Loucy (cell line): ENCODE measurements around the gene KATNB1.

Experiments
- EZH2phosphoT487 ChIP-seq: fragments of 200-600 bp; IDR thresholded peaks from 2 replicates; pipeline ENCODE4 v1.6.1; 2018; ENCODE audit warnings: antibody characterized with exemption, mild to moderate bottlenecking, moderate library complexity, borderline replicate concordance
- TF ChIP-seq, protein P1 (sequence below): fragments of 200-600 bp; sonication (generic); conservative IDR thresholded peaks from 2 replicates; pipeline ENCODE4 v1.5.1; 2014; ENCODE audit warnings: mild to moderate bottlenecking, antibody characterized with exemption, low read length

DNA sequence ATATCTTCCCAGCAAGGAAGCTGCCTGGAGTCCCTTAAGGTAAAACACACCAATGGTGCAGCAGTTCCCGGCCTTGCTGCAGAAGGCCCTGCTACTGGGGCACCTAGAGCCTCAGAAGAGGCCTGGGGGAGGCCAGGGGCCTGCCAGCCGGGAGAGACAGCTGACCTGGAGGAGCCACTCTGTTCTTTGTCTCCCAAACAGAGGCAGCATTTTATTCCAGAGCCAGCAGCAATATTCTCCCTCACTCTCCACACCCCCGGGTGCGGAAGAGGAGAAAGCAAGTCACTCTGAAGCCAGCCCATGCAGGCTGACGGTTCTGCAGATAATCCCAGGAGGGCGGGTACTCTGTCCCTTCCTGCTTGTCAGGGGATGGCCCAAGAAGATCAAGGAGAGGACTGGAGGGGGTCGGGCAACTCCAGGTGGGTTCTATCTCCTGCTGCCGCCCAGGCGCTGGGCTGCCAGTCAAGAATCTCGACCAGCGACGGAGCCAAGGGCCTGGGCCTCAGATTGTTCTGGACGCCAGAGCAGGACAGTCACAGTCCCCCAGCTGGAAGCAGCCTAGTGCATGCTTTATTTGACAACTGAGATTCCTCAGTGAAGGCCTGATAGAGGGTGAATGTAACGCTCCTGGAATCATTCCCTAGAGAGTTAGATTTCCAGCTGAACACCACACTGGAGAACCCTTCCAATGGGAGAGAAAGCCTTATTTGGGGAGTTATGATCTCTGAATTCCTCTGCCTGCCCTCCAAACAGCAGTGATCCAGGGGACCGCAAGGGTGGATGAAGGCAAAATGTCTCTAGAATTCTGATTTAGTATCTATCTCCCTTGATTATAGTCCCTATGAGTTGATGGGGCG lies 67.8 kb downstream of the KATNB1 start:
- TF ChIP-seq, protein P1, sequence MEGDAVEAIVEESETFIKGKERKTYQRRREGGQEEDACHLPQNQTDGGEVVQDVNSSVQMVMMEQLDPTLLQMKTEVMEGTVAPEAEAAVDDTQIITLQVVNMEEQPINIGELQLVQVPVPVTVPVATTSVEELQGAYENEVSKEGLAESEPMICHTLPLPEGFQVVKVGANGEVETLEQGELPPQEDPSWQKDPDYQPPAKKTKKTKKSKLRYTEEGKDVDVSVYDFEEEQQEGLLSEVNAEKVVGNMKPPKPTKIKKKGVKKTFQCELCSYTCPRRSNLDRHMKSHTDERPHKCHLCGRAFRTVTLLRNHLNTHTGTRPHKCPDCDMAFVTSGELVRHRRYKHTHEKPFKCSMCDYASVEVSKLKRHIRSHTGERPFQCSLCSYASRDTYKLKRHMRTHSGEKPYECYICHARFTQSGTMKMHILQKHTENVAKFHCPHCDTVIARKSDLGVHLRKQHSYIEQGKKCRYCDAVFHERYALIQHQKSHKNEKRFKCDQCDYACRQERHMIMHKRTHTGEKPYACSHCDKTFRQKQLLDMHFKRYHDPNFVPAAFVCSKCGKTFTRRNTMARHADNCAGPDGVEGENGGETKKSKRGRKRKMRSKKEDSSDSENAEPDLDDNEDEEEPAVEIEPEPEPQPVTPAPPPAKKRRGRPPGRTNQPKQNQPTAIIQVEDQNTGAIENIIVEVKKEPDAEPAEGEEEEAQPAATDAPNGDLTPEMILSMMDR: no peak
- TF ChIP-seq EZH2phosphoT487: no peak
